Dermis microvascular lymphatic vessel endothelial cell (primary cell): ENCODE data around the gene CLUH. TPM values are rescaled to one million over a fixed set of nuclear protein-coding genes. Genes with fewer than 3 reads are reported as not detected.
"Not testable (repeated sequence)": the region's sequence is repeated elsewhere in the genome, so short reads cannot be mapped to it uniquely, and the experiment has no call there.

Experiments used
- DNase-seq, 2 donors: peaks; one replicate each; pipeline versions ENCODE4 v3.0.0 to v3.0.0-alpha.2; 2010; ENCODE audit warnings: low read depth in 2 of 2
- total RNA-seq: library from RNA; depleted of rRNA; stranded (reverse); fragments of >200 nt; gene quantifications from 2 replicates; pipeline ENCODE4 v1.2.1, GENCODE V29; 2014

Gene CLUH
- total RNA-seq, 1 donor from 2014 or later = 32.3 TPM

DNA sequence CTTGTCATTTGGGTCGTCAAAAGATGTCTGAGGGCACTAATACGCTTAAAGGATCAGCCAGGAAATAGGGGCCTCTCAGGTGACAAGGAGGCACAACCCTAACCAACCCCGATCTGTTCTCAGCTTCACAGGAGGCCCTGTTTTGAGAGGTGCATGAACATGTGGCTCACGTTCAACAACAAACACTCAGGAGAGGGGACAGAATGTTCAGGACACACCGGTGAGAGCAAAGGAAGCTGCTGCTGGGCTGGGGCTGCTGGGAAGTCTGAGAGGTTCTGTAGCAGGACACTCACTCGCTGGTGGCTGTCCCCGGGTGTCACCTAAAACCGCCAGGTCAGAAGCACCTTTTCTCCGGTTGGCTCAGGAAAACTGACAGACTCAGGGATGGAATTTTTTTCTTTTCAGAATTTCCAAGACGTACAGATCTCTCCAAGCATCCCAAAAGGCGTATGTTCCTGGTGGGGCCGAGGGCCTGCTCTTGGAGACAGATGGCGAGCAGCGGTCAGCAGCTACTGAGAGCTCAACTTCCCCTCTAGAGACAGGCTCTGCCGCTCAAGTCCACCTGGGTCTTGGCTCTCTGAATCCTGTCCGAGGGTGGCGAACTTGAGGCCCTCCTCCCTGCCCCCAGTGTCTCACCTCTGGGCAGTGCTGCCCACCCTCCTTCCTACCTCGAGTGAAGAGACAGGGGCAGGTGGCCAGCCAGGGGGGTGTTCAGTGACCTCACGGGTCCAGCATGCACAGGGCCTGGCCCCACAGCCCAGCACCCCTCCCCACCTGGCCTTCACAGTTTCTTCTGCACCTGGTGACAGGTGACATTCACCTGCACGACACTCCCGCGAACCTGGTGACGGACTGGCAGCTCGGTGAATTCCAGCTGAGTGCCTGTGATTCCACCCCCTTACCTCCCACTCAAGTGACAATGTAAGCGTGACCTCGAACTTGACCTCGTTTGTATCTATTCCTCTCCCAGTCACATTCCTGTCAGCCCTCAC, 22.9 kb downstream of the CLUH start:
- DNase-seq = no peak

DNA sequence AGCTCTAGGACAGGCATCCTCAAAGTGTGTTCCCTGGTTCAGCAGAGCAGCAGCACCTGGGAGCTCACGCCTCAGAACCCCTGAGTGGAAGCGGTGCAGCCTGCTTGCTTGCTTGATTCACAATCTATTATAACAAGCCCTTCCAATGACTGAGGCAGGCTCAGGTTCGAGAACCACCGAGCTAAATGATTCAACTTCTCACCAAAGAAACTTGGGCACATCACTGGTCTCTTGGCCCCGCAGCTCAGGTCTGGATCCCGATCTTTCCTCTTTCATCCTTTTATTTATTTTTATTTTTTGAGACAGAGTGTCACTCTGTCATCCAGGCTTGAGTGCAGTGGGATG, 24.5 kb downstream of the CLUH start:
- no peak for DNase-seq

DNA sequence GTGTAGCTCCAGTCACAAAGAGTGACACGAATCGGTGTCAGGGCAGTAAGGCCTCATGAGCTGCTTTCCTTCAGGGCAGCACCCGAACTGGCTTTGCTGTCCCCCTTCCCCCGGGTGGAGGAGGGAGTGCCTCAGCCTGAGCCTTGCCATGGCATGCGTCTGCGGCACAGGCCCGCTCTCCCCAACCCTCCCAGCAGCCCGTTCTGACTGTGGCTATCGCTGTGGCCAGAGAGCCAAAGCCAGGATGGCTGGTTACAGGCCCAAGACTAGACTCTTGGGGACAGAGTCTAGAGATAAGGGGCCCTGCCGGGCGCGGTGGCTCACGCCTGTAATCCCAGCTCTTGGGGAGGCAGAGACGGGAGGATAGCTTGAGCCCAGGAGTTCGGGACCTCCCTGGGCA, 25.9 kb downstream of the CLUH start:
- no peak for DNase-seq

DNA sequence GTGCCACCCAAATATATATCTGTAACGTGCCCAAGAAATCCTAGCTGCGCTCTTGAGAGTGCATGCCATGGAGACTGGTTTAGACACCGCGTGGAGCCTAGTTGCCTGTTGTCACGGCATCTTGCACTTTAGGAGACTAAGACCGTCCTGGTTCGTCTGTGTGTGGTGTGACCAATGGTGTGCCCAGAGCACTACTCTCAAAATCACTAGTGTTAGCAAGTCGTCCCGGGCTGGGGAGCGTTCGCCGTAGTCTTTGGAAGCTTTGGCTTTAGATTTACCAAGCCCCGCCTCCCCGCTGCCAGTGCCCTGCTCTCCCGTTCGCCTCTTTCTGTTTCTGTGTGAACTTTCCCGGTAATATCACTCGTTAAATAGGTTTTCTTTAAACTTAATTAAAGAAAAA, 27.0 kb downstream of the CLUH start:
- no peak for DNase-seq

DNA sequence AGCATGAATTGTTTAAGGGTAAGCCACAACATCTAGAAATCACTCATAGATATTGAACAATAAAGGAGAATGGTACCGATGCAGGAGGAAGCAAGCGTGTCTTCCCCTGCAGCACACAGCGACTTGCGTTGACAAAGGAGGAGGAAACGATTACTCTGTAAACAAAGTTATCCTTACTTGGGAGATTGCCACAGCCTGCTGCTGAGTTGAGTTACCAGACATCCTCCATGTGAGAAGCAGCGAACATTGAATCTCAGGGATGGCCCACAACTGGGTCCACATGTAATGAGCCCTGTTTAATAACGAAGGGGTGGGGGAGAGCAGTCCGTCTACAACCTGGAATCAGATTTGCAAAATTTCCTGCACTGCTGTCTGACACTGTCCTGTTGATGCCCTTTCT, 27.7 kb downstream of the CLUH start:
- DNase-seq = no peak

DNA sequence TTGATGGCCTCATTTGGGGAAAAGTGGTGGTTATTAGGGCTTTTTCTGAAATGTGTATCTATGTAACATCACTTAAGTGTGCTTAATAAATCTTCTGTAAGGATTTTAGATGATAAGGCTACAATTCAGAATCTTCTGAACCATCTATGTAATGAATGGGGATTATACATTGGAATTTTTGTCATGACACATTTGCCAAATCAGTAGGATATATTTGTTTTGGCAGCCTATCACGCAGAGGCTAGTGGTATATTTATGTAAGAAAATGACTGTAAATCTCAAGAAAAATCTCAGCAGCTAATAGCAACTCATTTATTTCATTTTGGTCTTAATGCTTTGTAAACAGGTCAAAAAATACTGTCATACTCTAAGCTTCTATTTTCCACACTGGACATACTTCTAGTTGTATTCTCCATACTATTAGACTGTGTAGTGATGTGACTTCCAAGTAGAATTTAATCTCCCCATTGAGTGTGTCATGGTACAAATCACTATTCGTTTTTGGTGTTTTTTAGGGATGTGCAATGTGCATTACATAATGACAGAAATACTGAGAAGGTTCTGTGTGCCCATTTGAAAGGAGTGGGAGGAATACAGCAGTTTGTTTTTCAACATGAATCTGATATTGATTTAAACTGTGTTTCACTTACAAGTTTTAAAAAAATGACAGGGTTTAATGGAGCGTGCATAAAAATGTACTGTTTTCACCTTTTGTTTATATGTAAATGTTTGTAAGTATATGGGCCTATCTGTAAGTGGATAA, 29.2 kb downstream of the CLUH start:
- no peak for DNase-seq

DNA sequence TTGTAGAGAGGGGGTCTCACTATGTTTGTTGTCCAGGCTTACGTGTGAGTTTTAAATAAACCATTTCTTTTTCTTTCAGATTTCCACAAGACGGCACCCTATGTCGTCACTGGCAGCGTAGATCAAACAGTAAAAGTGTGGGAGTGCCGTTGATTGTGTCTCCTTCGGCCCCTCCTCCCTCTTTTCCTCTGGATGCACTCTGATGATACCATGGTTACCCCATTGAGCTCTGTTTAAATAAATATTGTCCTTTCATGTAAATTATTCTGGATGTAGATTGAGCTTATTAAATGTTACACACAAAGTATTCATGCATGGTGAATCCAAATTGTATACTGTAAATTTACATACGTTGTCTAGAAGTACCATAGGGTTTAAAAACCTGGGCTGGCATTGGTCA, 29.9 kb downstream of the CLUH start:
- DNase-seq = no peak

DNA sequence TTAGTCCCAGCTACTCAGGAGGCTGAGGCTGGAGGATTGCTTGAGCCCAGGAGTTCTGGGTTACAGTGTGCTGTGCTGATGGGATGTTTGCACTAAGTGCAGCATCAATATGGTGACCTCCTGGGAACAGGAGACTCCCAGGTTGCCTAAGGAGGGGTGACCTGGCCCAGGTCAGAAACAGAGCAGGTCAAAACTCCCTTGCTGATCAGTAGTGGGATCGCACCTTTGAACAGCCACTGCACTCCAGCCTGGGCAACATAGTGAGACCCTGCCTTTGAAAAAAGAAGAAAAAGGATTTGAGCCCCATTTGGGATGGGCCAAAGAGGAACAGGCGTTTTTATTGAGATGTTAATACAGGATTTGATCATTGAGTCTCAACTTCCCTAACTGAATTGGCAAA, 30.6 kb downstream of the CLUH start:
- DNase-seq = no peak

DNA sequence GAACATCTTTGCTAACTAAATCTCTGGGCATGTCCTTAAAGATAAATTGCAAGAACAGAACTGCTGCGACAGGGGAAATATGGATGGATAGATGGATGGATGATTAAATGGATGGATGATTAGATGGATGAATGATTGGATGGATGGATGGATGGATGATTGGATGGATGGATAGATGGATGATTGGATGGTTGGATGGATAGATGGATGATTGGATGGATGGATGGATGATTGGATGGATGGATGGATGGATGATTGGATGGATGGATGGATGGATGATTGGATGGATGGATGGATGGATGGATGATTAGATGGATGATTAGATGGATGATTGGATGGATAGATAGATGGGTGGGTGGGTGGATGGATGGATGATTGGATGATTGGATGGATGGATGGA, 32.3 kb downstream of the CLUH start:
- not testable (repeated sequence) for DNase-seq

DNA sequence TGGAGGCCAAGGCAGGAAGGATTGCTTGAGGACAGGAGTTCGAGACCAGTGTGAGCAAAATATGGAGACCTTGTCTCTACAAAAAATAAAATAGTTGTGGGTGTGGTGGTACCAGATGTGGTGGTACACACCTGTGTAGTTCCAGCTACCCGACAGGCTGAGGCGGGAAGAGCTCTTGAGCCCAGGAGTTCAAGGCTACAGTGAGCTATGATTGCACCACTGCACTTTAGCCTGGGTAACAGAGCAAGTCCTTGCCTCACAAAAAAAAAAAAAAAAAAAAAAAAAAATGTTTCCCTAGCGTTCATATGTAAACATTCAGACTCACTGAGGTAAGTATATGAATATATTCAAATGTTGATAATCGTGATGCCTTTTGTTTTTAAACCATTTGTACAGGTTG, 39.5 kb downstream of the CLUH start:
- no peak for DNase-seq

DNA sequence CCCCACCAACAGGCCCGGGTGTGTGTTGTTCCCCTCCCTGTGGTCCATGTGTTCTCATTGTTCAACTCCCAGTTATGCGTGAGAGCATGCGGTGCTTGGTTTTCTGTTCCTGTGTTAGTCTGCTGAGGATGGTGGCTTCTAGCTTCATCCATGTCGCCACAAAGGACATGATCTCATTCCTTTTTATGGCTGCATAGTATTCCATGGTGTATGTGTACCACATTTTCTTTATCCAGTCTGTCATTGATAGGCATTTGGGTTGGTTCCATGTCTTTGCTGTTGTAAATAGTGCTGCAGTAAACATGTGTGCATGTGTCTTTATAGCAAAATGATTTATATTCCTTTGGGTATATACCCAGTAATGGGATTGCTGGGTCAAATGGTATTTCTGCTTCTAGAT, 51.2 kb downstream of the CLUH start:
- DNase-seq = not testable (repeated sequence)

DNA sequence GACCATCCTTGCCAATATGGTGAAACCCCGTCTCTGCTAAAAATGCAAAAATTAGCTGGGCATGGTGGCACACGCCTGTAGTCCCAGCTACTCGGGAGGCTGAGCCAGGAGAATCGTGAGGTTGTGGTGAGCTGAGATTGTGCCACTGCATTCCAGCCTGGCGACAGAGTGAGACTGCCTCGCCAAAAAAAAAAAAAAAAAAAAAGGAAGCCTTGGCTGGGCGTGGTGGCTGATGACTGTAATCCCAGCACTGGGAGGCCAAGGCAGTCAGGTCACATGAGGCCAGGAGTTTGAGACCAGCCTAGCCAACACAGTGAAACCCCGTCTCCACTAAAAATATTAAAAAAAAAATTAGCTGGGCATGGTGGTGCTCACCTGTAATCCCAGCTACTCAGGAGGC, 52.2 kb downstream of the CLUH start:
- not testable (repeated sequence) for DNase-seq

DNA sequence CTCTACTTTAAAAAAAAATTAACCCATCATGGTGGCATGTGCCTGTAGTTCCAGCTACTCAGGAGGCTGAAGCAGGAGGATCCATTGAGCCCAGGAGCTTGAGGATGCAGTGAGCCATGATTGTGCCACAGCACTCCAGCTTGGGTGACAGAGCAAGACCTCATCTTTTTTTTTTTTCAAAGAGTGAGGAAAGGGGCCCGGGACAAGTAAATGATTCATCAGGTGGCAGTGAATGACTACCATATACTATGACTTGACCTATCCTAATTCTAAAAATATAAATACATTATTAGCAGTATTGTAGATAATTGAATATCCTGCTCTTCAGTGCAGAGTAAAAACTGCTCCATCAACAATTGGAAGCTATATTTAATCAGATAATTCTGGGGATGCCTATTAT, 55.3 kb downstream of the CLUH start:
- no peak for DNase-seq

DNA sequence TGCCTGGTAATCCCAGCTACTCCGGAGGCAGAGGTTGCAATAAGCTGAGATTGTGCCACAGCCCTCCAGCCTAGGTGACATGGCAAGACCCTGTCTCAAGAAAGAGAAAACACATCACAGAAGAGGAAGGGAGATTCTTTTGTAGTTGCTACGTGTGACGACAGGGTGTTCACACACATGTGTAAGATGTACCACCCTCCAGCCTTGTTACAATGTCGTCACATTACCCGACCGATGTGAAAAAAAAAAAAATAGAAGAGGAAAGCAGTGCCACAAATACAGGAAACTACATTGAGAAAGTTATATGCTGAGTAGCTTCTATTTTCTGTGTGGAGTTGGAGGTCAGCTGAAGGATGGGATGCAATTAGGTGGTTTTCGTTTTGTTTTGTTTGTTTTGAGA, 56.0 kb downstream of the CLUH start:
- DNase-seq = peak; percentile 11 to 25

DNA sequence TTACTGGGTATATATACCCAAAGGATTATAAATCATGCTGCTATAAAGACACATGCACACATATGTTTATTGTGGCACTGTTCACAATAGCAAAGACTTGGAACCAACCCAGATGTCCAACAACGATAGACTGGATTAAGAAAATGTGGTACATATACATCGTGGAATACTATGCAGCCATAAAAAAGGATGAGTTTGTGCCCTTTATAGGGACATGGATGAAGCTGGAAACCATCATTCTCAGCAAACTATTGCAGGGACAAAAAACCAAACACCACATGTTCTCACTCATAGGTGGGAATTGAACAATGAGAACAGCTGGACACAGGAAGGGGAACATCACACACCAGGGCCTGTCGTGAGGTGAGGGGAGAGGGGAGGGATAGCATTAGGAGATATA, 58.7 kb downstream of the CLUH start:
- DNase-seq = not testable (repeated sequence)

DNA sequence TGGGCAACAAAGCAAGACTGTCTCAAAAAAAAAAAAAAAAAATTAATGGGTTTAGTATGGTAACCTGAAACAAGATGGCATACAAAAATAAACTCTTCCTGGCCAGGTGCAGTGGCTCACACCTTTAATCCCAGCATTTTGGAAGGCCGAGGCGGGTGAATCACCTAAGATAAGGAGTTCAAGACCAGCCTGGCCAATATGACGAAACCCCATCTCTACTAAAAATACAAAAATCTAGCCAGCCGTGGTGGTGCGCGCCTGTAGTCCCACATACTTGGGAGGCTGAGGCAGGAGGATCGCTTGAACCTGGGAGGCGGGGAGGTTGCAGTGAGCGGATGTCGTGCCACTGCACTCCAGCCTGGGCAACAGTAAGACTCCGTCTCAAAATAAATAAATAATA, 62.4 kb downstream of the CLUH start:
- no peak for DNase-seq

DNA sequence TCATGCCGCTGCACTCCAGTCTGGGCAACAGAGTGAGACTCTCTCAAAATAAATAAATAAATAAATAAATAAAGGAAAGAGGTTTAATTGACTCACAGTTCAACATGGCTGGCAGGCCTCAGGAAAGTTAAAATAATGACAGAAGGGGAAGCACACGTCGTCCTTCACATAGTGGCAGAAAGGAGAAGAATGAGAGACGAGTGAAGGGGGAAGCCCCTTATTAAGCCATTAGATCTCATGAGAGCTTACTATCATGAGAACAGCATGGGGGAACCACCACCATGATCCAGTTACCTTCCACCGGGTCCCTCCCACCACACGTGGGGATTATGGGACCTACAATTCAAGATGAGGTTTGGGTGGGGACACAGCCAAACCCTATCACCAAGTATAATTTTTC, 63.6 kb downstream of the CLUH start:
- DNase-seq = no peak

DNA sequence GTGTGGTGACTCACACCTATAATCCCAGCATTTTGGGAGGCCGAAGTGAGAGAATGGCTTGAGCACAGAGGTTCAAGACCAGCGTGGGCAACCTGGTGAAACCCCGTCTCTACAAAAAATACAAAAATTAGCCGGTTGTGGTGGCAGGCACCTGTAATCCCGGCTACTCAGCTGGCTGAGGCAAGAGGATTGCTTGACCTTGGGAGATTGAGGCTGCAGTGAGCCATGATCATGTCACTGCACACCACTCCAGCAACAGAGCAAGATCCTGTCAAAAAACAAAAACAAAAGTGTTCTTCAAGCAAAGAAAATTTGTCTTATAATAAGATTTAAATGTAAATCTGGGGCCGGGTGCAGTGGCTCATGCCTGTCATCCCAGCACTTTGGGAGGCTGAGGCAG, 66.6 kb downstream of the CLUH start:
- no peak for DNase-seq

Other genes starting within 250 kb of the CLUH start
- gene METTL16, start 199.9 kb downstream of the CLUH start, total RNA-seq = 9.1 TPM in 2 replicates
- 65.0 and 80.4 TPM in 2 replicates for gene PAFAH1B1, start 118.1 kb downstream of the CLUH start, total RNA-seq
- not detected in 2 replicates for gene CCDC92B, start 37.9 kb upstream of the CLUH start, total RNA-seq
- gene RAP1GAP2, start 84.7 kb upstream of the CLUH start, total RNA-seq = 1.0 and 1.4 TPM in 2 replicates